Endothelial cell (in vitro differentiated cells): Measurements from ENCODE around the gene SEMA6A. TPM values are rescaled to one million over a fixed set of nuclear protein-coding genes. Genes with fewer than 3 reads are reported as not detected.

Source experiments
- DNase-seq: peaks from one replicate; pipeline ENCODE4 v3.0.0; 2021; ENCODE audit warnings: low spot score
- H3K27ac Mint-ChIP-seq: one replicate; pipeline ENCODE4 v1.8.0; 2021; ENCODE audit warnings: mixed read lengths, inconsistent platforms; ENCODE audit not compliant: unreplicated experiment
- H3K27me3 Mint-ChIP-seq: one replicate; pipeline ENCODE4 v1.8.0; 2021; ENCODE audit warnings: mild to moderate bottlenecking, moderate library complexity, mixed read lengths, inconsistent platforms; ENCODE audit not compliant: unreplicated experiment
- H3K36me3 Mint-ChIP-seq: one replicate; pipeline ENCODE4 v1.8.0; 2021; ENCODE audit warnings: mild to moderate bottlenecking, low read depth, mixed read lengths, inconsistent platforms; ENCODE audit not compliant: unreplicated experiment
- H3K4me1 Mint-ChIP-seq: one replicate; pipeline ENCODE4 v1.8.0; 2021; ENCODE audit warnings: mild to moderate bottlenecking, mixed read lengths, inconsistent platforms; ENCODE audit not compliant: unreplicated experiment
- H3K4me3 Mint-ChIP-seq: one replicate; pipeline ENCODE4 v1.8.0; 2021; ENCODE audit warnings: mild to moderate bottlenecking, mixed read lengths, inconsistent platforms; ENCODE audit not compliant: unreplicated experiment
- H3K9me3 Mint-ChIP-seq: one replicate; pipeline ENCODE4 v1.8.0; 2021; ENCODE audit warnings: mixed read lengths, inconsistent platforms; ENCODE audit not compliant: unreplicated experiment
- CTCF ChIP-seq: fragments of 200-600 bp; sonication (generic); IDR thresholded peaks from one replicate; pipeline ENCODE4 v1.5.0; 2021; ENCODE audit warnings: antibody characterized with exemption; ENCODE audit not compliant: unreplicated experiment
- total RNA-seq: library from RNA; stranded (reverse); fragmentation: NEBNext Ultra II Directional; extraction: Animal tissue kit (Norgen Biotek cat#: 25700); gene quantifications from one replicate; pipeline ENCODE4 v1.2.1, GENCODE V29; 2021; ENCODE audit not compliant: unreplicated experiment

Gene SEMA6A
- total RNA-seq, 1 donor from 2014 or later: 180 TPM

- H3K4me1 Mint-ChIP-seq: peaks cover 73% of the 10 kb centered on the region
- no peak for DNase-seq
- no peaks in the 10 kb centered on the region for H3K9me3 Mint-ChIP-seq
- no peak overlapping the region for H3K4me3 Mint-ChIP-seq
- peaks cover 5% of the 10 kb centered on the region for H3K27me3 Mint-ChIP-seq
- peaks cover 12% of the 10 kb centered on the region for H3K36me3 Mint-ChIP-seq
- TF ChIP-seq CTCF: no peak
- H3K27ac Mint-ChIP-seq: peak overlapping the region; percentile 19
Observed at GRCh38 chr5:116567106-116567505, 7.5 kb downstream of the SEMA6A start.

GRCh38 chr5:116566251-116566650 lies 8.4 kb downstream of the SEMA6A start:
- Mint-ChIP-seq H3K9me3 (no peaks in the 10 kb centered on the region), H3K27ac (no peak overlapping the region), H3K36me3 (peaks cover 7% of the 10 kb centered on the region), H3K27me3 (no peaks in the 10 kb centered on the region), H3K4me3 (no peak overlapping the region), H3K4me1 (peaks cover 76% of the 10 kb centered on the region)
- no peak for TF ChIP-seq CTCF
- no peak for DNase-seq

GRCh38 chr5:116564756-116565490 lies 9.7 kb downstream of the SEMA6A start:
- no peak overlapping the region for H3K27ac Mint-ChIP-seq
- DNase-seq: no peak
- TF ChIP-seq CTCF: no peak
- no peaks in the 10 kb centered on the region for H3K27me3 Mint-ChIP-seq
- H3K9me3 Mint-ChIP-seq: no peaks in the 10 kb centered on the region
- peaks cover 4% of the 10 kb centered on the region for H3K36me3 Mint-ChIP-seq
- H3K4me1 Mint-ChIP-seq: peaks cover 75% of the 10 kb centered on the region
- H3K4me3 Mint-ChIP-seq: peak overlapping the region; percentile 72

- H3K4me3 Mint-ChIP-seq: no peak overlapping the region
- H3K4me1 Mint-ChIP-seq: peaks cover 76% of the 10 kb centered on the region
- DNase-seq: no peak
- H3K36me3 Mint-ChIP-seq: no peaks in the 10 kb centered on the region
- no peak overlapping the region for H3K27ac Mint-ChIP-seq
- TF ChIP-seq CTCF: no peak
- no peaks in the 10 kb centered on the region for H3K9me3 Mint-ChIP-seq
- no peaks in the 10 kb centered on the region for H3K27me3 Mint-ChIP-seq
Observed at GRCh38 chr5:116564312-116564711, 10.3 kb downstream of the SEMA6A start.

- no peak overlapping the region for H3K4me3 Mint-ChIP-seq
- H3K36me3 Mint-ChIP-seq: no peaks in the 10 kb centered on the region
- peaks cover 2% of the 10 kb centered on the region for H3K27me3 Mint-ChIP-seq
- TF ChIP-seq CTCF: no peak
- H3K27ac Mint-ChIP-seq: no peak overlapping the region
- DNase-seq: no peak
- H3K9me3 Mint-ChIP-seq: no peaks in the 10 kb centered on the region
- H3K4me1 Mint-ChIP-seq: peaks cover 76% of the 10 kb centered on the region
Observed at GRCh38 chr5:116563736-116564308, 10.8 kb downstream of the SEMA6A start.
